GM19438 (cell line): Measurements from ENCODE around the gene ARSG.

Experiments used
- ATAC-seq: cut with Tn5 transposase; IDR thresholded peaks from one replicate; pipeline ENCODE4 v1.9.1; 2021; ENCODE audit warnings: low read depth; ENCODE audit not compliant: unreplicated experiment

Gene ARSG

GRCh38 chr17:68423251-68423650 lies 132.0 kb downstream of the ARSG start:
- ATAC-seq: no peak

DNA sequence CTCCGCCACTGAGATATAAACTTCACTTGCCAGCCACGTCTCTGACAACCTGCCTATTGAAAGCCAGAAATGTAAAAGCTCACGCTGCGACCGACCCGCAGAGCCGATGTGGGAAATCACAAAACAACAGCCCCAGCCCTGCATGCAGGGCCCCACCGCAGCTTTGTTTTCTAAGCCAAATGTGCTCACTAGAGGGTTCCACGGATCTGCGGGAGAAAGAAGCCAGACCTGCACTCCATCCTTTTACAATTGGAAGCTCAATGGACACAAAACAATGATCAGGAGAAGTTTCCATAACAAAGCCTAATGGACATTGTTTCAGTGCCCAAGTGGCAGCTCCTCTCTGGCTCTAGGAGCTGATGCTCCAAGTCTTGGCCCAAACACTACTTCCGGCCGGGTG lies 132.9 kb downstream of the ARSG start:
- ATAC-seq: no peak

- ATAC-seq: no peak
Observed at GRCh38 chr17:68424861-68425260, 133.6 kb downstream of the ARSG start.

- no peak for ATAC-seq
Observed at GRCh38 chr17:68425979-68426378, 134.7 kb downstream of the ARSG start.

DNA sequence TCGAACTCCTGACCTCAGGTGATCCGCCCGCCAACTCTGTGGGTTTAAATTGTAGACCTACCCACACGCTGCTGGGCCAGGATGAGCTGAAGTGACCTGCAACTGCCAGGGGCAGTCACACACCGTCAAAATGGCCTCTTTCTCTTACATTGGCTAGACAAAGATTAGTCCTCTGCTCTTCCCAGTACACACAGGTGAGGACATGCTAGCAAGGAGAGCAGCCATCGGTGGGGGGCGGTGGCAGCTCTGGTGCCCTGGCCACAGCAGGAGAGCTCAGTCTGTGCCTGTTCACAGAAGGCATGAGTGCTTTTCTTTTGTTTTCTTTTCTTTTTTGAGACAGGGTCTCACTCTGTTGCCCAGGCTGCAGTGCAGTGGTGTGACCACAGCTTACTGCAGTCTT lies 136.3 kb downstream of the ARSG start:
- ATAC-seq: no peak

DNA sequence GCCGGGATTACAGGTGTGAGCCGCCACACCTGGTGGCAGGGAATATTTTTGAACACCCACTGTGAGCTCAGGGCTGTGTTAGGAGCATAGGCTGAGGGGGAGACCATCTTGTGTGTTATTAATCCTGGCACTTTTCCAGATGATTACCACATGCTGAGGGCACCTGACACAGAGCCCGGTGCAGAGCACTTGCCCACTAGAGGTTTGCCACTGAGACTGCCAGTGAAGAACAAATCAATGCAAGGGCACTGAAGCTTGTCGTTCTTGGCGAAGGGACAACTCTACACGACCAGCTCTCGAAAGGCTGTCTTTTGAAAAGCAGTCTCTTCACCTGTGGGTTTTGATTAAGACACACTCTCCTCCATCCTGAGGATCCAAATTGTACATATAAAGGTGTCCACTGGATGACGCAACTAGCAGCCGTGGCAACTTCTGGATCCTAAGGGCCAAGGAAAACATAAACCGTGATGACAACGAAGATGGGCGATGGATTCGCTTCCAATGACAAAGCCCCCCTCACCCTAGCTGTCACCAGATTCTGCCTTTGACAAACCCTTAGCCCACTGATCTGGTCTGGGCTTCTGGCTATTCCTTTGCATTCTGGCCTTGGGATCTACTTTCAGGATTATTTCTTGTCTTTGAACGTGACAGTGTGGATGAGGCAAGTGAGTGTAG lies 137.3 kb downstream of the ARSG start:
- no peak for ATAC-seq

GRCh38 chr17:68429881-68430280 lies 138.6 kb downstream of the ARSG start:
- no peak for ATAC-seq

DNA sequence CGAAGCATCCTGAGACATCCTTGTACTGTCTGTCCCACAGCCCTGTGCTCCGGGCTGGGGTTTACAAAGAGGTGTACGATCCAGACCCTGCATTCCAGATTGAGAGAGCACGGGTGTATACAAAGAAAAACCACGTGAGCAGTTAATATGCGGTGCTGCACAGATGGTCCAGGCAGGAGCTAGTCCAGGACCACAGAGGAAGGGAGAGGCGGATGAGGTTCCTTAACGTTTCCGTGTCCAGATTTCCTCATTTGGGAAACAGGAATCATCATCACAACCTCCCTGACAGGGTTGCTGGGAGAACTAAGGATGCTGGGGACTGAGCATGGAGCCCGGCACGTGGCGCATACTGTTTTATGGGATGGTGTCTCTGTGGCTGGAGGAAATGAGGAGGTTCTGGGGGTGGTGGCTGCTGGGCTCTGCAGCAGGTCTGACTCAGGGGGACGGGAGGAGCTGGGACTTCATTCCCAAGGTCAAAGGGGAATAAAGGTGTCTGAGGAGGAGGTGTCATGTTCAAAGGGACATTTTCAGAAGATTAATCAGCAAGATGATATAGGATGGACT lies 139.8 kb downstream of the ARSG start:
- no peak for ATAC-seq

DNA sequence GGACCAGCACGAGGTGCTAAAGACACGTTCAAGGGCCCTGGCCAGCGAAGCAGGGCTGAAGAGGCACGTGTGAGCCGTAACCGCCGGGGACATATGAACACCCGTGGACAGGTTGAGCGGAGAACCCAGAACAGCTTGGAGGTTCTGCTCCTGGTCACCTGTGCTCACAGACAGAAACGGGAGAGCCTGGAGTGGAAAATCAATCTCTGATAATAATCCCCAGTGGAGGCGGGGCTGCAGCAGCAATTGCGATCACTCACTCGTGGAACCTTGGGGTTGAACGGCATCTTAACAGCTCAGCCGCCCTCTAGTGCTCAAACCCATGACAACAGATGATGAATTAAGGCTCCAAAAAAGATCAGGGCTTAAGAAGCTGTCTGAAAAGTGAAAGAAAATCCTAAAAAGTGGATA lies 140.4 kb downstream of the ARSG start:
- no peak for ATAC-seq

GRCh38 chr17:68432086-68432864 lies 141.0 kb downstream of the ARSG start:
- ATAC-seq: no peak

DNA sequence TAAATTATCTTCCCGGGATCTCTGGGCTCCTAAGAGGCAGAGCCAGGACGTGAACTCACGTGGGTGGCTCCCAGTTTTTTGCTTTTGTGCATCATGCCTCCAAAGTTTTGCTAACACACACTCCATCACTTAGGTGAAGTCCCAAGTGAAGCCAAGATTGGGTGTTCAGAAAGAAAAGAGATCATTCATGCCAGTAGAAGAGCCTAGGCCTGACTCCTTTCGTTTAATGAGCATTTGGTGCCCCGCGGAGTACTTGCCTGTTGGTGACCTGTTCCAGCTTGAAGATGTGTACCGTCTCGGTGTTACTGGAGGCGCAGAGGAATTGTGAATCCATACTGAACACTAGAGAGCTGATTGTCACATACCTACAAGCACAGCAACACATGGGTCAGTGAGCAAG lies 141.9 kb downstream of the ARSG start:
- ATAC-seq: no peak

- ATAC-seq: no peak
Observed at GRCh38 chr17:68433911-68434508, 142.7 kb downstream of the ARSG start.

DNA sequence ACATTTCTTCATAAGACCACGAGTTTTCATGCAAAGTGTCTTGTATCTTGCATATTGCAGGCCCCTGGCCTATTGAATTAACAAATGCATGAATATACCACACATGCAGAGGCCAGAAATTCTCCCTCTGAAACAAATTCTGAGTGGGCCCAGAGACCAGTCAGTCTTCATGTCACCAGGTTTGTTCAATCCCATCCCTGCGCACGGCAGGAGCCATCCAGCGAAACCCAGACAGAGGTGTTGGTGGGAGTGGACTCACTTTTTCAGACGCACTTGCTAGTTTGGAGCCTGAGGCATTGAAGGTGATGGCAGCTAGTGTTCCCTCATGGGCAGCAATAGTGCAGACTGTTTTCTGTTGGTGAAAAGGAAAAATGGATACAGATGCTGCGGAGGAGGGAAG lies 144.1 kb downstream of the ARSG start:
- ATAC-seq: no peak

GRCh38 chr17:68435876-68436842 lies 144.9 kb downstream of the ARSG start:
- peak; percentile 51 for ATAC-seq

GRCh38 chr17:68437979-68438822 lies 146.9 kb downstream of the ARSG start:
- peak; percentile 81 for ATAC-seq

GRCh38 chr17:68439656-68440290 lies 148.5 kb downstream of the ARSG start:
- ATAC-seq: no peak

- no peak for ATAC-seq
Observed at GRCh38 chr17:68440526-68440925, 149.2 kb downstream of the ARSG start.

DNA sequence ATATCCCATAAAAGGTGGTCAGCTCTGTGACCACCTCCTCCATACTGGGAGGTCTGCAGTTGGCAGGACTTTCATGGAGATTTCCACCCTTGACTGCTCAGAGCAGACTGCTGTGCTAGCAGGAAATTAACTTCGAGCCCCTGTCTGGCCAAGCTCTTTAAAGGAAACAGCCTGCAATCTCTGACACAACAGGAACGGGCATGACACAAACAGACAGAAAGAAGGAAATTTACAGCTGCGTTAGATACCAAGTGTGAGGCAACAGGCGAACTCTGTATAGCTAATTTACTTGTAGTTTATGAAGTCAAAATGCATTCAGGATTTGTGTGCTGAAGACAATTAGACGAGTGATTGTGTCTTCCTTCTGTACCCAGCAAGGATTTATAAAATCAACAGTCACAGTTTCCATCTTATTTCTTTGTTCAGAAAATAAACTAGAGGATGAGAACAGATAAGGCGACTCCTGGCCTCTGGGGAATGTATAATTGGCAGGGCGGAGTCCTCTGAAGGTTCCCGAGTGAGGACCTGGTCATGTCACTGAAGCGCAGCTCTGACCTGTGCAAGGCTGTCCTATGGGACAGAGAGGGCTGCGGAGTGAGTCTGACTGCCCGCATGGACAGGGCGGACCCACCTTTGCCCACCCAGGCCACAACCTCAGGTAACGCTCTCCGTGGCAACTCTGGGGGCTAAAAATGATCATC lies 149.9 kb downstream of the ARSG start:
- ATAC-seq: no peak
